ENCODE measurements around the gene NEXN.

- no peak for TF ChIP-seq ELF1 (IDR thresholded peaks at IDR 0.05)
- no peak for TF ChIP-seq RAD21 (IDR thresholded peaks at IDR 0.05; ENCODE audit: low read length)
- no peak for TF ChIP-seq CTCF (IDR thresholded peaks at IDR 0.05)
- no peak for TF ChIP-seq CHD2 (IDR thresholded peaks at IDR 0.05; ENCODE audit: low read length, partially characterized antibody)
- TF ChIP-seq SIN3A (IDR thresholded peaks at IDR 0.05; ENCODE audit: borderline replicate concordance, low read depth, low read length): no peak
- no peak for TF ChIP-seq YY1 (IDR thresholded peaks at IDR 0.05; ENCODE audit: low read depth)
- no peak for TF ChIP-seq GATA2 (CRISPR knock-in tag; IDR thresholded peaks at IDR 0.05)
- no peak for TF ChIP-seq TCF12 (IDR thresholded peaks at IDR 0.05)
Measured at GRCh38 chr1:77970192-77970591, 81.8 kb downstream of the NEXN start.
